HG03064 (cell line): ENCODE results near the gene CAPN2.
"Not testable (repeated sequence)": the region's sequence is repeated elsewhere in the genome, so short reads cannot be mapped to it uniquely, and the experiment has no call there.

Experiments
- ATAC-seq: cut with Tn5 transposase; IDR thresholded peaks from one replicate; pipeline ENCODE4 v1.9.1; 2021; ENCODE audit warnings: low read depth; ENCODE audit not compliant: unreplicated experiment

CAPN2 gene

DNA sequence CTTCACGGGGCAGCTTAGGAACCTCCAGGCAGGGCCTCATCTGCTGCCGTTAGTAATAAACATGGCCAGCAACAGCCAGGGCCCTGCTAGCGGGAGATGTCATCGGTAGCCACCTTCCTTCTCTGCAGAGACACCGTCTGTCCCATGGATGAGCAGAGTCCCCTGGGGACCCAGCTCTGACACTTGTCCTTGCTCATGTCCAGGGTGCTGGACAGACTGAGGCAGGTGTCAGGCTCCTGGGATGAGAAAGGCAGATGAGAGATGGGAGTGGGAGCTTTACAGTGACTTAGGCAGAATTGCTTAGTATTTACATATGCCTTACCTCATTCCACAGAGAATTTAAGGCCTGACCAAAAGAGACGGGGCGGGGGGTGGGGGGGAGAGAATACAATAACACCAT lies 25.0 kb downstream of the CAPN2 start:
- ATAC-seq: no peak

DNA sequence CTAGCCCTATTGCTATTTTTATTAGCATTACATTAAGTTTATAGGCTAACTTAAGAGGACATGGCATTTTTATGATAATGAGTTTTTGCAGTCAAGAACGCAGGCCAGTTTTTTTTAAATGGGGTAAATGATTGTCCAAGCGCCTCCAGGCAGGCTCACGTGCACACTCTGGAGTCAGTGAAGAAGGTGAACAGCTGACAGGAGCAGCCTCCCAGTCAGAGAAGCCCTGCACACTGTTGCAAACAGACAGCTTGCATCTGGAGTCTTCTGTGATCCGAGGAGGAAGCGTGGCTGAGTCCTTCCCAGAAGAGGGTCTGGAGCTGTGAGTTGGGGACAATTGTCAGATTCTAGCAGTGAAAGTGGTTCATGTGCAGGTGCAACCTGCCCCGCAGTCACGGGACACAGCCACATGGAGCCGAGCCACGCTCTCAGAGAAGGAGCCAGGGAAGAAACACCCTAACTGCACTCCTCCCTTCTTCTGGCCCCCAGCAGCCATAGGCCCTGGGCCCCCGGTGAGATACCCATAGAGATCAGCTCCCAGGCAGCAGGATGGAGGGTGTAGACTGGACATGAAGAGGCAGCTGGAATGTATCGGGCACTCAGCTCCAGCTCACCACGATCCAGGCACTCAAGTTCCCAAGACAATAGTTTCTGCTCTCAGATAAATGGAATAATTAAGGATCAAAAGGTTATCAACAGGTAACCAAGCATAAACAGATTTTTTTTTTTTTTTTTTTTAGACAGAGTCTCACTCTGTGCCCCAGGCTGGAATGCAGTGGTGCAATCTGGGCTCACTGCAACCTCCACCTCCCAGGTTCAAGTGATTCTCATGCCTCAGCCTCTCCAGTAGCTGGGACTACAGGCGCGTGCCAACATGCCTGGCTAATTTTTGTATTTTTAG lies 26.4 kb downstream of the CAPN2 start:
- no peak for ATAC-seq

DNA sequence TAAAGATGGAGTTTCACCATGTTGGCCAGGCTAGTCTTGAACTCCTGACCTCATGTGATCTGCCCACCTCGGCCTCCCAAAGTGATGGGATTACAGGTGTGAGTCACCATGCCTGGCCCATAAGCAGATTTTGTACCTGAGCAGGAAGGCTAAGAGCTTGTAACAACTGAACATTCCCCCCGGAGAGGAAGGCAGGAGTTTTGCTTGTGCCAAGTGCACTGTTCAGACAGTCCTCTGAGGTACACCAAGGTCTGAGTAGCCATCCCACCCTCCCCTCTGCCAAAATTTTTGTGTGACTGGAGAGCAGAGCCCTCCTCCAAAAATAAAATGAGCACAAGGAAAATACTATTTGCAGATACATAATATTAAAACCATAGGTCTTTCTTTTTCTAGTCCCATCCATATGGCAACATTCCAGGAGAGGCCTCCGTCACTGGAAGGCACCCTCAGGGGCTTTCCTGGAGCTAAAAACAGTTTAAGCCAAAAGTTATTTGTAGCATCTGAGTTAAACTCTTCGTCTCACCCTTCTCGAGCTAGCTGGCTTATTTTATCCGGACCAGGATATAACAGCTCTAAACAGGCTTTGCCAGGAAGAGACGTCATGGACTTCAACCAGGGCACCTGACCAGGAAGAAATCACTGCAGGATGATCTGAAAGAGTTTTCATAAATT lies 27.2 kb downstream of the CAPN2 start:
- no peak for ATAC-seq

DNA sequence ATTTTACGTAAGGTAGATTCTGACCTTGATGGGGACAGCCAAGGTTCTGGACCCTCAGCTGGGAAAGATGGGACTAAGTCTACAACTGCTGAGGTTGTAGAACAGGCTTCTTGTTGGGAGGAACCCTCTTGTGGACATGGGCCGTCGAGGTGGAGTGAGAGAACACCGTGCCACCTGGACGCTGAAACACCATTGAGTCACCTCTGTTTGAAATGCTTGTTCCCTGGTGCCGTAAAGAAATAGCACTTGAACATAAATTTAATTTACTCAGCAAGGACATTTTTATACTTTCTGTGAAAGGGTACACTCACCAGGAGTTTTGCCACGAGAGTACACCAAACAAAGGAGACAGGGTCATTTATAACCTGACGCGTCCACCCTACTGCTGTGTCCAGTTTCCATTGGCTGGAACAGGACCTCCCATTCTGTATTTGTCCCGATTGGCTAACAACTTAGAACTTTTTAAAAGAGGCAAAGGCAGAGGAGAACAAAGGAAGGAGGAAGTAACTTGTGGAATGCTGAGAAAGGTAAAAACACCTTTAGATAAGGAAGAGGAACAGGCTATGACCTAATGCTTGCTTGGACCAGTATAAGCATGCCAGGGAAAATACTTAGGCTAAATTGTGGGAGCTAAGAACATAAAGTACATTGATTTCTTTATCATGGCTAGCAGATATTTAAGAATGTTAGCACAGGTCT lies 27.8 kb downstream of the CAPN2 start:
- ATAC-seq: not testable (repeated sequence)

DNA sequence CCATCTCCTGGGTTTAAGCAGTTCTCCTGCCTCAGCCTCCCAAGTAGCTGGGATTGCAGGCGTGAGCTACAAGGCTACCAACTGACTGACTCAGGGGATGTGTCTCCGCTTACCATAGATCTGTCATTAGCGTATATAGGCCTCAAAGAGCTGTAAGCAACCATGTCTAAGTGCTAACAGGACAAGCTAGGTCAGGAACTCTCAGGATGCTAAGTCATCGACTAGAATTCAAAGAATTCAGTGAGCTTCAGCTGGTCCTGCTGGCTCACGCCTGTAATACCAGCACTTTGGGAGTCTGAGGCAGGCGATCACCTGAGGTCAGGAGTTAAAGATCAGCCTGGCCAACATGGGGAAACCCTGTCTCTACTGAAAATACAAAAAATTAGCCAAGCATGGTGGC lies 29.5 kb downstream of the CAPN2 start:
- ATAC-seq: no peak

DNA sequence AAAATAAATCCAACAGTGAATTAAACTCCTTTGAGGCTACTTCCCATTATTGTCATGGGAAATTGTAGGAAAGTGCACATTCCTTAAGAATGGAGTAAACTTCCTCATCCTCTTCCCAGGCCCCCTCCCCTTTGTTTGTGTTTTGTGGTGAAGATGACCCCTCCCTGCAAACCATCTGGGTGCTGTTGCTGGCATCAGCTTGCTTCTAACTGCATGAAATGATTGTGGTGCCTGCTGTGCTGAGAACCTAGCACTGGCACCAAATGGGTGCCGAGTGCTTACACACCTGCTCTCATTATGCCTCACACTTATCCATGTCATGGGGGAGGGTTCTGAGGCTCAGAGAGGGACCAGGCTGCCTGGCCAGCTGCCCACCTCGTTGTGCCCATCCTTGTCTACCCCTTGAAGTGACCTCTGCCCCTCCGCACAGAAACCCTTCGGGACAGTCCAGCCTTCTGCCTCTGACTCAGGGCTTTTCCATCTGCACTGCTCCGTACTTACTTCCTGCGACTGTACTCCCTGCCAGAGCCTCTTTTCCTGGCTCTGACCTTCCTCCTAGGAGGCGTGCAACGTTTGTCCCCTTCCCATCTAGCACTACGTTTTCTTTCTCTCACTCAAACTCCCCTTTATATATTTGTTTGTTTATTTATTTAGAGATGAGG lies 30.6 kb downstream of the CAPN2 start:
- no peak for ATAC-seq

DNA sequence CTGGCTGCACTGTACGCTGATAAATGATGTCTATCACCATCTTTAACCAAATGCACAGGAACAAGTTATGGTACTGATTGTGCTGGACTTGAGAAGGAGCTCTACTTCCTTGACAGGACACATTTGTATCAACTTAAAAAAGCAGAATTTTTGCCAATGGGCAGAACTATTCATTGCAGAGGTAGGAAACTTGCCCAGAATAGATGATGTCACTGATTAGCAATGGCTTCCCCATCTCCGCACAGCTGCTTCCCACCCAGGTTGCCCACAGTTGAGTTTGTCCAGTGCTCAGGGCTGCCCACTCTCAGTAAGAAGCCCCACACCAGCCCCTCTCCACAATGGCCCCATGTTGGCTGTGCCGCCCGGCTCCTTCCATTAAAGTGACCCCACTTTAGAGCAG lies 33.4 kb downstream of the CAPN2 start:
- ATAC-seq: no peak

DNA sequence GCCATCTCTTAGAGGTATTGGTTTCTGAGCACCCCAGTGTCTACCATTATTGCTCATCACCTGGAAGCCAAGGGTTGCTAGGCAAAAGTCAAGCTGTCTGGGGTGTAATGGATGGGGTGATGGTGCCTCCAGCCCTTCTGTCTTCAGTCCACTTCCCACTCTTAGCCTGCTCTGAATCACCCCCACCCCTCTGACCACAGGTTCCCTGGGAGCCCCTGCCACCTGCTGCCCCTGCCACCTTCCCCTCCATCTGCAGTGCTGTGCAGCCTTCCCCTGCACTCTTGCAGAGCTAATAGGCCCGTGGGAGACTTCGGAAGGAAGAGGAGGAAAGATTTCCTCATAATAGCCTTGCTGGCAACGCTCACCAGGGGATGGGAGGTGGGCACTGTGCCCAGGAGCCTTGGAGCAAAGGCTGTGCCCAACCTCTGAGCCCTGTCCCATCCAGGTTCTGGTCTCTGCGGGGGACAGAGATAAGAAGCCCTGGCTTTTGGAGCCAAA lies 35.5 kb downstream of the CAPN2 start:
- ATAC-seq: no peak

DNA sequence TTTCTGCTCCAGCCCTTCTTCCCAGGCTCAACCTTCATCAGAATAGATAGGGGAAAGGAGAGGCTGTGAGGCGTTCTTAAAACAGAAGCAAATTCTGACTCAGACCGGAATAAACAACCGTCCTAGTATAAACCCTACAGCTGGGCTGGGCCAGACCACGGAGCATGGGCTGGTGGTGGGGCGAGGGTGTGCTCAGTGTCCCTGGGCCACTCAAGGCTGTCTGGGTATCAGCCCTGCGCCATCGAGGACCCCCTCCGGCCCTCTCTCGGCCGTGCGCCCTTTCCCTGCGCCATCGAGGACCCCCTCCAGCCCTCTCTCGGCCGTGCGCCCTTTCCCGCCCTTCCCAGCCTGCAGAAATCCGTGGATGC lies 36.0 kb downstream of the CAPN2 start:
- no peak for ATAC-seq

DNA sequence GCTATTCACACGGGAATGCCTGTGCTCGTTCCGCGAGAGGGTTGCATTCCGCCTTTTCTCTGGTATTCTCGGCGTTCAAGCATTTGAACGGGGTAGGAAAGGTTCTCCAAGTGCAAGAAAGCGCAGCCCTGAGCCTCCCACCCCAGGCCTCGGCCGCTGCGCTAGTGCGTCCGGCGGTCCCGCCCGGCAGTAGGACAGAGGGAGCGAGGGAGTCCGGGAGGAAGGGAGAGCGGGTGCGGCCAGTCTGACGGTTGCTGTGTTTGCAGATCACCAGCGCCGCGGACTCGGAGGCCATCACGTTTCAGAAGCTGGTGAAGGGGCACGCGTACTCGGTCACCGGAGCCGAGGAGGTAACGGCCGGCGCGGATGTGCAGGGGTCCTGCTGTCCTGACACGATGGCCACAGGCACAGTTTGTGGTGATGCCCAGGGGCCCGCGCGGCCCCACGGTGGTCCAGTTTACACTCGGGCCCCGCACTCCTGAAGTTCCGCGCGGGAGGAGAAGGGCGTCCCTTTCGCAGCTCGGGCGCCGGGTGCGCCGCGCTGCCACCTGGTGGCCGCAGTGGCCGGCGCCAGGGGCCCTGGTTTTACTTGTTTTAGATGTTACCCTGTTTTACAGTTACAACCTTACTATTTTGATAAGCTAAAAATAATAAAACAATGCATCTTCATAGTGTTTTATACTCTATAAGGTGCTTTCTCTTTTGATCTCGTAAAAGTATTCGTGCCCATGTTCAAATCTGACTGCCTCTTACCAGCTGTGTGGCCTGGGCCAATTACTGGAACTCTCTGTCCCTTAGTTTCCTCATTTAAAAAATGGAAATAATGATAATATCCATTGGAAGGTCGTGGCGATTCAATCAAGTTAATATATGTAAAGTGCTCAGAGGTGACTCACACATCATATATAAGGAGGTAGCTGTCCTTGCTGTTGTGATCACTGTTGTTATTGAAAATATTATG lies 36.7 kb downstream of the CAPN2 start:
- ATAC-seq: peak; percentile 74

DNA sequence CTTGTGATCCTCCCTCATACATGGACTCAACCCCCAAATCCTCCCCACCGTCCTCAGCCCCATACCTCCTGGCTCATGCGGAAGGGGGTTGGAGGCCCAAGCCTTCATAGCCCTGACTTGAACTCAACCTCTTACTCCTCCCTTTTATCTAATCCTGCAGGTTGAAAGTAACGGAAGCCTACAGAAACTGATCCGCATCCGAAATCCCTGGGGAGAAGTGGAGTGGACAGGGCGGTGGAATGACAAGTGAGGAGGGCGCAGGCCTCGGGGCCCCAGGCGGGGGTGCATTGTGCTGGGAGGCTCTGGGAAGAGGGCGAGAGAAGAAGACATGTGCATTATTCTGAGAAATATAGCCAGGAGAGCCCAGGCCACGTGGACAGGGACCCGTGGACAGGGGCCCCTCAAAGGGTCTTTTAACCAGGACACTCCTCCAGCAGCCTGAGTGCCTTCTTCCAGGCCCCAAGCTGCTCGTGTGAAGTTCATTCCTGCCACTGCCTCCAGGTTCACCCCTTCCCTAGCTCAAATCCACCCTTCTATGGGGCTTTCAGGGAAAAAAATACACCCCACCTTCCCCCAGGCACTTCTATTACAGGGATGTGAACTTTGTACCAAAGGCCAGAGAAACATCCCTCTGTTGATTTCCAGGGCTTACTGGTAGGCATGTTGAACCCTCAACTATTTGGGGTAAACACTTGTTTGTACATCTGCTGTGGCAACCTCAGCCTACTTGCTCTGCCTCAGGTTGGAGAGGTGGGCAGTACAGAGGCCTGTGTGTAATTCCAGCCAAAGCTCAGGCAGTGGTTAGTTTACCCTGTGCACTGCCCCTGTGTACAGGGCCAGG lies 38.6 kb downstream of the CAPN2 start:
- no peak for ATAC-seq

DNA sequence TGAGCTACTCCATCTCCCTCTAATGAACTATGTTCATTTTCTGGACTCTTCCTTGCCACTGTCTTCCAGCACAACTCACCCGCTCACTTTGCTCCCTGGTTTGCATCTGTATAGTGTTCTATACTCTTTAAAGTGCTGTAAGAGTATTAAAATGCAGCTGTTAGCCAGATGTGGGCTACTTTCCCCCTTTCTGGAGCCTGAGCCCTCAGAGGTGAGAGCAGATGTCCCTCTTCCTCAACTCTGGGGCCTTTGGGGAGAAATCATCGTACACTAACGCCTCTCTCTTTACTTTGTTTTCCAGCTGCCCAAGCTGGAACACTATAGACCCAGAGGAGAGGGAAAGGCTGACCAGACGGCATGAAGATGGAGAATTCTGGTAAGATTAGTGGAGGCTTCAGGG lies 39.4 kb downstream of the CAPN2 start:
- ATAC-seq: no peak

DNA sequence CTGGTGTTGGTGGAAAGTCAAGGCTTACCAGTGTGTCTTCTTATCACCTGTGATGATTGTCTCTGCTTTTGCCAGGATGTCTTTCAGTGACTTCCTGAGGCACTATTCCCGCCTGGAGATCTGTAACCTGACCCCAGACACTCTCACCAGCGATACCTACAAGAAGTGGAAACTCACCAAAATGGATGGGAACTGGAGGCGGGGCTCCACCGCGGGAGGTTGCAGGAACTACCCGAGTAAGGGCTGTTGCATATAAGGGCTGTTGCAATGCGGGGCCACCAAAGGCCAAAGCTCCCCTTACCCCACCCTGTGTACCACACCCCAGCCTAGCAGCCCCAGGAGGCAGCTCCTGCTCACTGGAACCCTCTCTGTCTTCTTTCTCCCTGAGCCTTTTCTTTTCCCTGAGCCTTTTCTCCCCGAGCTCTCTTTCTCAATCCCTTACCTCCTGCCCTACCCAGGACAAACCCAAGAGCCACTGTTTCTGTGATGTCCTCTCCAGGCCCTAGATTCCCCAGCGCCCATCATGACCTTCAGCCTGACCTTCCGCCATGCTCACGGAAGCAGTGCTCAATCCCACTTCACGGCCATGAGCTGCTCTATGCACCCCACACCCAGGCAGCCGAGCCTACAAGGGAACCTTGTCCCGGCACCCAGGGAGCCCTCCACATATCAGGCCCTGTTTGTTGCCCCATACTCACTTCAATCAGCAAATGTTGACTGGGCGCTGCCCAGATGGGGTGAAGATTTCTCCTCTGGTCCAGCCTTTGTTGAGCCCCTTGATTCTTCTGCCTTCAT lies 40.6 kb downstream of the CAPN2 start:
- ATAC-seq: no peak

DNA sequence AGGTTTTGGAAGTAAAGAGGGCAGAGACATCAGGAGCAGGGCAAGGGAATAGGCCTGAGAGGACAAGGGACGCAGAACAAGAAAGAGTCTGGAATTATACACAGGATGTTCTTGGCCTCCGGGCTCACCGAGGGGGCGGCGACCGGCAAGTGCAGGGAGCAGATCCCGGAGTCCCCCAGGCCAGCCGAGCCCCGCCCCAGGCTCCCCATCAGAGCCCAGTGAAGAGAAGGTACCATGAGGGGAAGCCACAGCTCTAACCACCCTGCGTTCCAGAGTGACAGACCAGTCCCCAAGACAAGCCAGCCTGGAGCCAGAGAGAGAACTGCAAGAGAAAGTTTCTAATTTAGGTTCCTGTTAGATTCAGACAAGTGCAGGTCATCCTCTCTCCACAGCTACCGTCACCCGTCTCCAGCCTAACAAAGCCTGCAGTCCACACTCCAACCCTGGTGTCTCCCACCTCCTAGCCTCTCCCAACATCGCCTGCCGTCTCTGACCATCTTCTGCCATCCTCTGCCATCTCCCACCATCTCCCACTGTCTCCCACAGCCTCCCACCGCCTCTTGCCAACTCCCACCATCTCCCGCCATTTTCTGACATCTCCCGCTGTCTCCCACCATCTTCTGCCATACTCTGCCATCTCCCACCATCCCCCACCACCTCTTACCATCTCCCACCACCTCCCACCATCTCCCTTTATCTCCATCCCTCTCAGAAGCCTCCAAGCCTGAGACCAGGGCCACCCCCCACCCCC lies 42.5 kb downstream of the CAPN2 start:
- ATAC-seq: no peak

DNA sequence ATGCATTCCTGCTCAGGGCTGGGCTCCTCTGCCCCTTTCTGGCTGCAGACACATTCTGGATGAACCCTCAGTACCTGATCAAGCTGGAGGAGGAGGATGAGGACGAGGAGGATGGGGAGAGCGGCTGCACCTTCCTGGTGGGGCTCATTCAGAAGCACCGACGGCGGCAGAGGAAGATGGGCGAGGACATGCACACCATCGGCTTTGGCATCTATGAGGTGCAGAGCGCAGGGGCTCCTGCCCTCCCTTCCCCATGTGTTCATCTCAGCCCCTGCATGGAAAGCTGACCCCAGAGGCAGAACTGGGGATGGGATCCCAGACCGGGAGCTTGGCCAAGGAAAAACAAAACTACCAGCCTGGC lies 43.1 kb downstream of the CAPN2 start:
- ATAC-seq: no peak

DNA sequence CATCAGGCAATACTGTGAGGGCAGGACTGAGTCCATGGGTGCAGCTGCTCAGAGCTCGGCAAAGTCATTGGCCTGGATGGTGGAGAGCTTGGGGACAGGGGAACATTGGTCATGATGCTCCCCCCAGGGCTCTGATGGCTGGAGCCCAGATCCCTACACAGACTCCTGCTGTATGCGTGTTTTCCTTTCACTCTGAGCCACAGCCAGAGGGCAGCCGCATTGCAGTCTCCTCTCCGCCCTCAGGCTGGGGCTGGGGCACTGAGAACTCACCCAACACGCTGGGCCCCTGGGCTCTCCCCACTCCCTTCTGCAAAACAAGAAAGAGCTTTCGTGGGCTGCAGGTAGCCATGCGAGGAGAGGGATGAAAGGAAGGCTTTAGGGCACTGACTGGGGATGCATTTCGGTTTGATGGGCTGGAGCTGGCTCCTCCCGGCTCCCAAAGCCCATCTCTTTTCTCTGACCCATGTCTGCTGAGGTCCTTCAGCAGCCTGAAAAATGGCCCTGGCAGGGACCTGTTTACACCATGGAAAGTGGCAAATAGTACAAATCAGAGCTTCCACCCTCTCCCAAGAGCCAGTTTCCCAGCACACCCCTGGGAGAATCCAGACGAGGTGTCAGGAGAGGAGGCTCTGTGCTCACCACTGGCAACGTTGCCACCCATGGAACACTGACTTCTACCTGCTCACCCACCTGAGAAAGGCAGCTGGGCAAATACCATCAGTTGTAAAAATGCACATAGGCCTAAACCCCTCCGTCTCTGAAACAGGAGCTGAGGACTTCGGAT lies 43.8 kb downstream of the CAPN2 start:
- ATAC-seq: no peak
